ENCODE data around the gene SPAAR. TPM values are rescaled to one million over a fixed set of nuclear protein-coding genes. Genes with fewer than 3 reads are reported as not detected.

Gene SPAAR
- total RNA-seq, 4 donors from 2014 or later: 7.8 to 42.4 (median 12.8) TPM

GRCh38 chr9:35891646-35892045 is 17.6 kb upstream of the SPAAR start:
- TF ChIP-seq CTCF (IDR thresholded peaks at IDR 0.05; ENCODE audit: low read depth): no peak

- TF ChIP-seq CTCF (IDR thresholded peaks at IDR 0.05; ENCODE audit: low read depth): no peak
Measured at GRCh38 chr9:35892051-35892450, 17.2 kb upstream of the SPAAR start.

- TF ChIP-seq CTCF (IDR thresholded peaks at IDR 0.05; ENCODE audit: low read depth): no peak
Measured at GRCh38 chr9:35896570-35896969, 12.7 kb upstream of the SPAAR start.

GRCh38 chr9:35898337-35898736 is 11.0 kb upstream of the SPAAR start:
- TF ChIP-seq CTCF (IDR thresholded peaks at IDR 0.05; ENCODE audit: low read depth): no peak

- TF ChIP-seq CTCF (IDR thresholded peaks at IDR 0.05; ENCODE audit: low read depth): no peak
Measured at GRCh38 chr9:35899021-35899420, 10.3 kb upstream of the SPAAR start.

- no peak for TF ChIP-seq CTCF (IDR thresholded peaks at IDR 0.05; ENCODE audit: low read depth)
Measured at GRCh38 chr9:35903049-35903448, 6.2 kb upstream of the SPAAR start.

- no peak for TF ChIP-seq CTCF (IDR thresholded peaks at IDR 0.05; ENCODE audit: low read depth)
Measured at GRCh38 chr9:35904338-35904737, 5.0 kb upstream of the SPAAR start.
